SK-N-SH treated with all-trans-retinoic acid at 6 μM for 48 hours (cell line): ENCODE measurements around the gene TNPO1.

Experiments
- CREB5 ChIP-seq: fragments of 250-450 bp; sonication (Bioruptor Pico); IDR thresholded peaks from 2 replicates; pipeline ENCODE4 v1.5.1; 2020; ENCODE audit warnings: low read depth, mild to moderate bottlenecking, moderate library complexity
- ISL1 ChIP-seq: fragments of 250-450 bp; sonication (Bioruptor Pico); IDR thresholded peaks from 2 replicates; pipeline ENCODE4 v2.1.2; 2022; ENCODE audit warnings: mild to moderate bottlenecking, moderate library complexity
- OSR1 ChIP-seq: fragments of 250-450 bp; sonication (Bioruptor Pico); IDR thresholded peaks from 2 replicates; pipeline ENCODE4 v1.8.0; 2022; ENCODE audit warnings: moderate library complexity, mild to moderate bottlenecking, inconsistent platforms
- PATZ1 ChIP-seq: fragments of 250-450 bp; sonication (Bioruptor Pico); IDR thresholded peaks from 2 replicates; pipeline ENCODE4 v1.8.0; 2020; ENCODE audit warnings: mild to moderate bottlenecking, moderate library complexity, borderline replicate concordance
- POU6F1 ChIP-seq: fragments of 250-450 bp; sonication (Bioruptor Pico); IDR thresholded peaks from 2 replicates; pipeline ENCODE4 v1.8.0; 2021; ENCODE audit warnings: low read depth, mild to moderate bottlenecking, moderate library complexity, borderline replicate concordance
- RARB ChIP-seq: fragments of 250-450 bp; sonication (Bioruptor Pico); IDR thresholded peaks from 2 replicates; pipeline ENCODE4 v1.8.0; 2021; ENCODE audit warnings: mild to moderate bottlenecking, moderate library complexity
- TCF4 ChIP-seq: fragments of 250-450 bp; sonication (Bioruptor Pico); IDR thresholded peaks from 2 replicates; pipeline ENCODE4 v1.8.0; 2021; ENCODE audit warnings: mild to moderate bottlenecking, moderate library complexity, borderline replicate concordance
- ZFP3 ChIP-seq: fragments of 250-450 bp; sonication (Bioruptor Pico); IDR thresholded peaks from 2 replicates; pipeline ENCODE4 v1.5.0; 2020; ENCODE audit warnings: mild to moderate bottlenecking, moderate library complexity
- ZFP30 ChIP-seq: fragments of 450-650 bp; formaldehyde crosslinking; IDR thresholded peaks from 2 replicates; pipeline ENCODE4 v1.5.0; 2022; ENCODE audit warnings: mild to moderate bottlenecking, moderate library complexity
- ZNF70 ChIP-seq: fragments of 450-650 bp; formaldehyde crosslinking; IDR thresholded peaks from 2 replicates; pipeline ENCODE4 v1.5.0; 2020; ENCODE audit warnings: mild to moderate bottlenecking, moderate library complexity

- TF ChIP-seq PATZ1 (CRISPR knock-in tag): no peak
- TF ChIP-seq OSR1 (CRISPR knock-in tag): no peak
- TF ChIP-seq ZNF70 (CRISPR knock-in tag): no peak
- TF ChIP-seq ZFP30: no peak
- no peak for TF ChIP-seq POU6F1 (CRISPR knock-in tag)
- no peak for TF ChIP-seq RARB (CRISPR knock-in tag)
- TF ChIP-seq ZFP3 (CRISPR knock-in tag): no peak
- TF ChIP-seq TCF4 (CRISPR knock-in tag): no peak
- no peak for TF ChIP-seq ISL1 (CRISPR knock-in tag)
- no peak for TF ChIP-seq CREB5
These were observed 32.3 kb downstream of the TNPO1 start for GRCh38 chr5:72848474-72849428.
